Umbilical cord (tissue), 2 donors: ENCODE measurements around the gene FAM156A. TPM values are rescaled to one million over a fixed set of nuclear protein-coding genes. Genes with fewer than 3 reads are reported as not detected.
A peak's percentile ranks its signal among the peaks of the same experiment; 100 is the strongest.
"Not testable (repeated sequence)": the region's sequence is repeated elsewhere in the genome, so short reads cannot be mapped to it uniquely, and the experiment has no call there.

Experiments used
- DNase-seq: peaks from one replicate; pipeline ENCODE4 v3.0.0-alpha.2; 2015; ENCODE audit warnings: low spot score
- total RNA-seq: library from RNA; depleted of rRNA; stranded (reverse); fragments of >200 nt; gene quantifications from one replicate; pipeline ENCODE4 v1.2.3, GENCODE V29; 2014; ENCODE audit warnings: low replicate concordance; ENCODE audit not compliant: insufficient read depth

The FAM156A gene
- 17.3 TPM for total RNA-seq

GRCh38 chrX:52958113-52958959, at the start of gene FAM156A:
Gene FAM156A, minus strand, starts transcription at chrX:52958518. Its CDS starts 9,930 bp downstream, at chrX:52948588.
- DNase-seq = not testable (repeated sequence)

GRCh38 chrX:53005327-53005726, 47.0 kb upstream of the FAM156A start:
- no peak for DNase-seq

- peak; percentile 8 for DNase-seq
Measured at GRCh38 chrX:53004811-53005210, 46.5 kb upstream of the FAM156A start.

- no peak for DNase-seq
Measured at GRCh38 chrX:53004038-53004437, 45.7 kb upstream of the FAM156A start.

GRCh38 chrX:53003111-53003510, 44.8 kb upstream of the FAM156A start:
- DNase-seq = no peak

GRCh38 chrX:53001958-53002357, 43.6 kb upstream of the FAM156A start:
- DNase-seq = no peak

GRCh38 chrX:53000447-53001135, 42.3 kb upstream of the FAM156A start:
- no peak for DNase-seq

- no peak for DNase-seq
Measured at GRCh38 chrX:52995987-52996331, 37.6 kb upstream of the FAM156A start.

- peak; percentile 98 for DNase-seq
Measured at GRCh38 chrX:52995135-52995986, 37.0 kb upstream of the FAM156A start.

GRCh38 chrX:52990848-52991247, 32.5 kb upstream of the FAM156A start:
- DNase-seq = no peak

GRCh38 chrX:52990011-52990631, 31.8 kb upstream of the FAM156A start:
- DNase-seq = peak; percentile 50

- DNase-seq = no peak
Measured at GRCh38 chrX:52988985-52989917, 30.9 kb upstream of the FAM156A start.

GRCh38 chrX:52983321-52984000, 25.1 kb upstream of the FAM156A start:
- peak; percentile 37 for DNase-seq

GRCh38 chrX:52979993-52980392, 21.7 kb upstream of the FAM156A start:
- DNase-seq = no peak

- no peak for DNase-seq
Measured at GRCh38 chrX:52979568-52979967, 21.2 kb upstream of the FAM156A start.

- peak; percentile 1 for DNase-seq
Measured at GRCh38 chrX:52977953-52978352, 19.6 kb upstream of the FAM156A start.

- not testable (repeated sequence) for DNase-seq
Measured at GRCh38 chrX:52975576-52975975, 17.3 kb upstream of the FAM156A start.

- DNase-seq = not testable (repeated sequence)
Measured at GRCh38 chrX:52974336-52974992, 16.1 kb upstream of the FAM156A start.

GRCh38 chrX:52967922-52968321, 9.6 kb upstream of the FAM156A start:
- not testable (repeated sequence) for DNase-seq
